Left lung (tissue), 10 donors: ENCODE results near the gene VPS50. TPM values are rescaled to one million over a fixed set of nuclear protein-coding genes. Genes with fewer than 3 reads are reported as not detected.
"Not testable (repeated sequence)": the region's sequence is repeated elsewhere in the genome, so short reads cannot be mapped to it uniquely, and the experiment has no call there.

Experiments used
- ATAC-seq: fragments of 200-7000 bp; cut with Tn5 transposase; one replicate; pipeline ENCODE4 v1.9.1; 2020; ENCODE audit warnings: moderate library complexity
- DNase-seq, 4 donors: peaks; one replicate each; pipeline ENCODE4 v3.0.0-alpha.2; 2013 to 2020
- H3K27ac ChIP-seq, 2 donors: fragments of 200-600 bp; sonication (generic) in 1 of 2; one replicate each; pipeline versions ENCODE4 v1.5.0 to v1.8.0; 2020 to 2021
- H3K27me3 ChIP-seq, 2 donors: fragments of 200-600 bp; sonication (generic) in 1 of 2; one replicate each; pipeline versions ENCODE4 v1.5.0 to v1.8.0; 2020 to 2021
- H3K36me3 ChIP-seq, 2 donors: fragments of 200-600 bp; sonication (generic) in 1 of 2; one replicate each; pipeline versions ENCODE4 v1.5.0 to v1.8.0; 2020 to 2021
- H3K4me1 ChIP-seq, 2 donors: fragments of 200-600 bp; one replicate each; pipeline ENCODE4 v1.8.0; 2021
- H3K4me3 ChIP-seq, 2 donors: fragments of 200-600 bp; sonication (generic) in 1 of 2; one replicate each; pipeline versions ENCODE4 v1.5.0 to v1.8.0; 2020 to 2021; ENCODE audit warnings: mild to moderate bottlenecking in 1 of 2
- H3K9me3 ChIP-seq, 2 donors: fragments of 200-600 bp; sonication (generic) in 1 of 2; one replicate each; pipeline versions ENCODE4 v1.5.0 to v1.8.0; 2020 to 2021
- CTCF ChIP-seq, 2 donors: fragments of 200-600 bp; sonication (generic) in 1 of 2; IDR thresholded peaks; one replicate each; pipeline versions ENCODE4 v1.5.0 to v1.8.0; 2021; ENCODE audit warnings: antibody characterized with exemption in 2 of 2
- intact Hi-C, 2 donors: fragments of 100-400 bp; cut with DNase I; formaldehyde crosslinking; loops; one replicate each; pipeline versions ENCODE4 v1.11.2 to v1.14.2; 2022
- polyA plus RNA-seq, 6 donors: library from polyadenylated mRNA; unstranded; fragments of 120-200 nt; gene quantifications; one replicate each; pipeline ENCODE4 v1.2.1, GENCODE V29; 2013; ENCODE audit not compliant: insufficient read length in 6 of 6
- total RNA-seq, 2 donors: library from RNA; stranded (reverse); fragmentation: NEBNext Ultra II Directional; extraction: Animal tissue kit (Norgen Biotek cat#: 25700); gene quantifications; one replicate each; pipeline ENCODE4 v1.2.1, GENCODE V29; 2021
- donor health status: DM: no; HTN: yes; CAD: no.
- donor health status: DM: no; HTN: no; CAD: no.

The VPS50 gene
- total and polyA plus RNA-seq, 8 donors = 25.0 to 33.6 (median 28.7) TPM

- no peak for DNase-seq
- Histone ChIP-seq H3K27ac (no peak overlapping the region), H3K27me3 (no peaks in the 10 kb centered on the region), H3K4me3 (no peak overlapping the region), H3K4me1 (no peaks in the 10 kb centered on the region), H3K36me3 (peaks cover 0 to 28% of the 10 kb centered on the region in 2 donors), H3K9me3 (no peaks in the 10 kb centered on the region)
- TF ChIP-seq CTCF (IDR thresholded peaks at IDR 0.05) = no peak
- intact Hi-C loops = no loop called here
- ATAC-seq = no peak
These were observed 84.6 kb downstream of the VPS50 start for GRCh38 chr7:93316730-93317129.

- no peaks in the 10 kb centered on the region for H3K4me1 ChIP-seq
These were observed 88.7 kb downstream of the VPS50 start for GRCh38 chr7:93320887-93321286.

GRCh38 chr7:93326291-93326690 is 94.1 kb downstream of the VPS50 start:
- intact Hi-C loops, H3K27ac ChIP-seq, ATAC-seq, H3K4me1 ChIP-seq, H3K9me3 ChIP-seq, DNase-seq, H3K4me3 ChIP-seq, H3K27me3 ChIP-seq: not testable (repeated sequence)
- peaks cover 3 to 13% of the 10 kb centered on the region in 2 donors for H3K36me3 ChIP-seq

More at GRCh38 chr7:93320887-93321286, 88.7 kb downstream of the VPS50 start:
- no peak for DNase-seq
- TF ChIP-seq CTCF (IDR thresholded peaks at IDR 0.05) = no peak
- no peak for ATAC-seq
- intact Hi-C loops = no loop called here
- Histone ChIP-seq H3K36me3 (peaks cover 3 to 31% of the 10 kb centered on the region in 2 donors), H3K4me3 (no peak overlapping the region), H3K27me3 (no peaks in the 10 kb centered on the region), H3K9me3 (no peaks in the 10 kb centered on the region), H3K27ac (no peak overlapping the region)

- Histone ChIP-seq H3K27me3 (no peaks in the 10 kb centered on the region), H3K36me3 (peaks cover 3 to 4% of the 10 kb centered on the region in 2 donors), H3K9me3 (no peaks in the 10 kb centered on the region), H3K4me1 (no peaks in the 10 kb centered on the region), H3K27ac (no peak overlapping the region), H3K4me3 (no peak overlapping the region)
- ATAC-seq (peak; percentile 41), DNase-seq (no peak)
- intact Hi-C loops = no loop called here
- no peak for TF ChIP-seq CTCF (IDR thresholded peaks at IDR 0.05)
These were observed 95.0 kb downstream of the VPS50 start for GRCh38 chr7:93327006-93327633.

- H3K36me3 ChIP-seq = peaks cover 0 to 9% of the 10 kb centered on the region in 2 donors
- ATAC-seq = no peak
- no peak overlapping the region for H3K4me3 ChIP-seq
- H3K4me1 ChIP-seq = no peaks in the 10 kb centered on the region
- H3K27me3 ChIP-seq = no peaks in the 10 kb centered on the region
- no peaks in the 10 kb centered on the region for H3K9me3 ChIP-seq
- TF ChIP-seq CTCF (IDR thresholded peaks at IDR 0.05) = no peak
- no peak for DNase-seq
- intact Hi-C loops = no loop called here
- H3K27ac ChIP-seq = no peak overlapping the region
These were observed 99.5 kb downstream of the VPS50 start for GRCh38 chr7:93331706-93332105.

GRCh38 chr7:93332172-93332571 is 100.0 kb downstream of the VPS50 start:
- intact Hi-C loops = no loop called here
- H3K27me3 ChIP-seq = no peaks in the 10 kb centered on the region
- no peak overlapping the region for H3K4me3 ChIP-seq
- no peak for TF ChIP-seq CTCF (IDR thresholded peaks at IDR 0.05)
- H3K4me1 ChIP-seq = no peaks in the 10 kb centered on the region
- DNase-seq (no peak), ATAC-seq (no peak)
- no peaks in the 10 kb centered on the region for H3K9me3 ChIP-seq
- H3K36me3 ChIP-seq = peaks cover 0 to 11% of the 10 kb centered on the region in 2 donors
- H3K27ac ChIP-seq = no peak overlapping the region
